Fibroblast of villous mesenchyme (primary cell): Measurements from ENCODE around the gene EPN2. TPM values are rescaled to one million over a fixed set of nuclear protein-coding genes. Genes with fewer than 3 reads are reported as not detected.

Source experiments
- DNase-seq: peaks from one replicate; pipeline ENCODE4 v3.0.0-alpha.2; 2010; ENCODE audit warnings: low read depth
- H3K4me3 ChIP-seq: 2 replicates; pipeline ENCODE4 v1.5.1; 2011; ENCODE audit warnings: low read depth, mild to moderate bottlenecking, low read length
- total RNA-seq: library from RNA; depleted of rRNA; stranded (reverse); fragments of >200 nt; gene quantifications from 2 replicates; pipeline ENCODE4 v1.2.3, GENCODE V29; 2012
- TF ChIP-seq, protein P1 (sequence below): IDR thresholded peaks from 2 replicates; pipeline ENCODE4 v1.5.1; 2012; ENCODE audit warnings: low read depth, mild to moderate bottlenecking, low read length; ENCODE audit not compliant: insufficient read depth

The EPN2 gene
- total RNA-seq, 1 donor: 30.2 TPM

DNA sequence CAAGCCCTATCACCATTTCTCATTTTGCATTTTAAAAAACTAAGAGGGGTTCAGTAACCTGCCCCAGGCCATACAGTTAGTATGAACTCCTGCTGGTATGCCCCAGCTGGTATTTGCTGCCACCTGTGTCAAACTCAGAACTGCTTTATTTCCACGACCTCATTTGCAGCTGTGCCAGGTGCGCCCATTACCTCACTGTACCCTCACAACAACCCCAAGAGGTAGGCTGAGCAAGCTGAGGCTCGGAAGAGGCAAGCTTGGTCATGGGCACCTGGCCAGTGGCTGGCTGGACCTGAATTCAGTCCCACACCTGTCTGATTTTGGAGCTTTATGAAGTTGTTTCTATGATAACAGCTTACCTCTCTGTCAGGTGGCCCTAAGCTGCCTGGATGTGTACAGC lies 7.6 kb downstream of the EPN2 start:
- DNase-seq: no peak
- H3K4me3 ChIP-seq: no peak overlapping the region
- TF ChIP-seq, protein P1, sequence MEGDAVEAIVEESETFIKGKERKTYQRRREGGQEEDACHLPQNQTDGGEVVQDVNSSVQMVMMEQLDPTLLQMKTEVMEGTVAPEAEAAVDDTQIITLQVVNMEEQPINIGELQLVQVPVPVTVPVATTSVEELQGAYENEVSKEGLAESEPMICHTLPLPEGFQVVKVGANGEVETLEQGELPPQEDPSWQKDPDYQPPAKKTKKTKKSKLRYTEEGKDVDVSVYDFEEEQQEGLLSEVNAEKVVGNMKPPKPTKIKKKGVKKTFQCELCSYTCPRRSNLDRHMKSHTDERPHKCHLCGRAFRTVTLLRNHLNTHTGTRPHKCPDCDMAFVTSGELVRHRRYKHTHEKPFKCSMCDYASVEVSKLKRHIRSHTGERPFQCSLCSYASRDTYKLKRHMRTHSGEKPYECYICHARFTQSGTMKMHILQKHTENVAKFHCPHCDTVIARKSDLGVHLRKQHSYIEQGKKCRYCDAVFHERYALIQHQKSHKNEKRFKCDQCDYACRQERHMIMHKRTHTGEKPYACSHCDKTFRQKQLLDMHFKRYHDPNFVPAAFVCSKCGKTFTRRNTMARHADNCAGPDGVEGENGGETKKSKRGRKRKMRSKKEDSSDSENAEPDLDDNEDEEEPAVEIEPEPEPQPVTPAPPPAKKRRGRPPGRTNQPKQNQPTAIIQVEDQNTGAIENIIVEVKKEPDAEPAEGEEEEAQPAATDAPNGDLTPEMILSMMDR: no peak

DNA sequence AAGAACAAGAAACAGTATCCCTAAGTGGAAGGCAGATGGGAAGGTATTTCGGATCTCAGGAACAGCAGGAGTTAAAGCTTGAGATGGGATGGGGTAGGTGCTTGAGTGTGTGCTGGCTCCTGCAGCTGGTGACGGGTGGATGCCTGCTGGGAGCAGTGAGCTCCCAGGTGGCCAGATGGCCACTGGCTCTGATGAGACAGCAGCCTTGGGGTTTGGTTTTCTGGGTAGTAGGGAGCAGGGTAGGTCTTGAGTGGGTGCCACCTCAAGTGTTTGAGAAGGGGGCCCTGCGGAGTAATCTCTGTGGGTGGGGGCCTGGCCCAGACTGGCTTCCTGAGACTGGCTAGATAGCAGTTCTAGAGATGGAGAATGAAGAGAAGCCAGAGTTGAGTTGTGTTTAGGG lies 10.3 kb downstream of the EPN2 start:
- TF ChIP-seq, protein P1: no peak
- no peak for DNase-seq
- no peak overlapping the region for H3K4me3 ChIP-seq

DNA sequence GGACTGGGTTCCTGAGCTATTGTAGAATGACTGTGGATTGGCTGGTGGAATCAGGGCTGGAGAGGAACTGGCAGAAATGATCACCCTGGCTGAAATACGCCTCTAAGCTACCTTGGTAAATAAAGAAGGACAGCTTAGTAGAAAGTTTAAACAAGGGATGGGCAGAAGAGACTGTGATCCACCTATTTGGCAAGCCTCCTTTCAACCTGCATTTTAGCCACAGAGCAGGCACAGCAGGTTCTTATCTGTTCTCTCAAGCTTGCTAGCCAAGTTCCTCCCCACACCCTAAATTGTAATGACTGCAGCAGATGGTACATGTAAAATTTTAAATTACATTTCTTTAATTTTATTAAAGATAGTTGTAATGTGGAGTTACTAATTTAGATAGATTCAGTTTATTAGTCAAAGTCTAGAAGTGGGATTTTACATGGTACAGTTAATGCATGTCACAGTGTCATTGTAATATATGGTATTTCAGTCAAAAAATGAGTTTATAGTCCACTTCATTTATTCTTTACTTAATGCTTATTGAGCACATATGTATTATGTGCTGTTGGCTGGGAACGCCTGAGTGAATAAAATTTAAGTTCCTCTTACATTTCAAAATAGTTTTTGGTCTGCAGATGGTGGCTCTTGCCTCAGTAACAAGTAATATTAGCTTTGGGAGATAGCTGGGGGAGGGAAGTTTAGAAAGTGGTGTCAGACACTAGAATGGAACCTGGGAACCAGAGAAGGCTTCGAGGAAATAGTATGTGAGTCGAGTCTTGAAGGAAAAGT lies 11.2 kb downstream of the EPN2 start:
- no peak for DNase-seq
- TF ChIP-seq, protein P1: no peak
- no peak overlapping the region for H3K4me3 ChIP-seq

DNA sequence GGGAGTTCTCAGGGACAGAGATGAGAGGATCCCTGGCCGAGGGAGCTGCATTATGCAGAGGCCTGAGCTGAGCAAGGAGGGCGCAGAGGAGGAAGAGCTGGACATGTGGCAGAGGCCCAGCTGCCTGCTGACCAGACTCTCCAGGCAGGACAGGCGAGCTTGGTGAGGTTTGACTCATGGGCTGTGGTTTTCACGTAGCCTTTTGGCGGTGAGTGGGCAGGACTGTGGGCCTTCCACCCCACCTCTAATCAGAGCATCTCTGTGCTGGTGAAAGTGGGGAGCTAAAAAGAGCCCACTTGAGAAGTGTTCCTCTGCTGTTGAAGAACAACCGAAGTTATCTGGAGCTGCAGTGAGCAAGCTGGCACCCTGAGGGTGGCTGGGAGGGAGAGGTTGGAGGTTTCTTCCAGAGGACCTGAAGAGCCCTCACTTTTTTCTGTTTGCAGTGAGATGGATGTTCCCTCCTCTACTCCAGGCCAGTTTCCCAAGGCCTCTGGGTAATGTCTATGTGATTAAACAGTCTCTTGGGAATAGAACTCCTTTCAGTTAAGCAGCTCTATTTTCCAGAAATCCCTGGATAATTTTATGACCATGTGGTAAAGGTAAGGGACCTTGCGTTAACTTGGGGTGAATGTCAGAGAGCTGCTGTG lies 11.9 kb downstream of the EPN2 start:
- TF ChIP-seq, protein P1: no peak
- DNase-seq: peak; percentile 91
- H3K4me3 ChIP-seq: no peak overlapping the region

DNA sequence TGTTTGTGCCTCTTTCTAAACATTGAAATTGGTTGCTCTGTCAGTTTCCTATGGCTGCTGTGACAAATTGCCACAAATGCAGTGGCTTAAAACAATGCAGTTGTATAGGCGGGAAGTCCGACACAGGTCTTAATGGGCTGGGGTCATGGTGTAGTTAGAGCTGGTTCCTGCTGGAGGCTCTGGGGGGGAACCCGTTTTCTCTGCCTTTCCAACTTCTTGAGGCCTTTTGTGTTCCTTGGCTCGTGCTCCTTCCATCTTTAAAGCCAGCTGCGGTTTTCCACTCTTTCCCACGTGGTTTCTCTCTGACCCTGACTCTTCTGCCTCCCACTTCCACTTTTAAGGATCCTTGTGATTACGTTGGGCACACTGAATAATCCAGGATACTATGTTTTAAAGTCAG lies 12.5 kb downstream of the EPN2 start:
- TF ChIP-seq, protein P1: no peak
- H3K4me3 ChIP-seq: no peak overlapping the region
- DNase-seq: peak; percentile 60

DNA sequence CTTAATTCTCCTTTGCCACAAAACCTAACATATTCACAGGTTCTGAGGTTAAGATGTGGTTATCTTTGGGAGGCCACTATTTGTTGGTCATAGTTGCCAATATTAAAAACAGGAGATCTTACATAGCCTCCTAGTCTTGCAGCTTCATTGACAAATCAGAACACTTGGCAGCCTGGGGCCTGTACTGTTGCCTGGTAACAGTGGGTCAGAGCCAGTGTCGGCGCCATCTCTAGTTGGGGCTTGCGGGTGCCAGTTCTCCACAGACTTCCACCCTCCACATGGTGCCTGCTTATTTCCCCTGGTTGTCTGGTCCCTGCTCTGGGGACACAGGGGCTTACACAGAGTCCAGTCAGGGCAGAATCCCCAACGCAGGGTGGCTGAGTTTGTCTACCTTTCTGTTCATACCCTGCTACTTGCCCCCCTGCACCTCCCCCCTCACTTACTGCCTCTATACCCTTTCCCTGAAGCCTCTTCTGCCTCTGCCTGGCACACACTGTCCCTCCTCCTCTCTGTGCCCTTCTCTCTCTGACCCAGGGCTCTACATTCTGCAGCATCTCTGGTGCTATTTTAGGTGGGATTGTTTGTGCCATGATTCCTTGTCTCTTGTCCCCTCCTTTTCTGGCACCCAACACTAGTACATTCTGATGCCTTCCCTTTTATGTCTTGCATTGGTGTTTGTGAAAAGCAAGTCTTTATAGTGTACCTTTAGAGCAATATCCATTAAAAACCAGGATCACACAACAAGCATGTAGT lies 13.4 kb downstream of the EPN2 start:
- TF ChIP-seq, protein P1: no peak
- H3K4me3 ChIP-seq: no peak overlapping the region
- no peak for DNase-seq
